ENCODE measurements around the gene BRINP3. TPM values are rescaled to one million over a fixed set of nuclear protein-coding genes. Genes with fewer than 3 reads are reported as not detected.

BRINP3 gene
- total RNA-seq, 4 donors from 2014 or later, result 0.19 TPM; not detected in 3

- ATAC-seq (ENCODE audit: low FRiP score) (no peak), DNase-seq (ENCODE audit: low spot score) (no peak)
- TF ChIP-seq CTCF (IDR thresholded peaks at IDR 0.05), result no peak
These were observed 164.9 kb downstream of the BRINP3 start for GRCh38 chr1:190312763-190313162.

- no peak for TF ChIP-seq CTCF (IDR thresholded peaks at IDR 0.05)
- DNase-seq (ENCODE audit: low spot score), result no peak
These were observed 174.2 kb downstream of the BRINP3 start for GRCh38 chr1:190303501-190303900.

GRCh38 chr1:190296453-190296852 lies 181.2 kb downstream of the BRINP3 start:
- TF ChIP-seq CTCF (IDR thresholded peaks at IDR 0.05), result no peak
- DNase-seq (ENCODE audit: low spot score), result no peak
- no peak for ATAC-seq (ENCODE audit: low FRiP score)

More at GRCh38 chr1:190303501-190303900, 174.2 kb downstream of the BRINP3 start:
- ATAC-seq (ENCODE audit: low FRiP score), result no peak

- DNase-seq (ENCODE audit: low spot score) (no peak), ATAC-seq (ENCODE audit: low FRiP score) (no peak)
- no peak for TF ChIP-seq CTCF (IDR thresholded peaks at IDR 0.05)
These were observed 187.8 kb downstream of the BRINP3 start for GRCh38 chr1:190289897-190290296.

- TF ChIP-seq CTCF (IDR thresholded peaks at IDR 0.05), result no peak
- ATAC-seq (ENCODE audit: low FRiP score) (no peak), DNase-seq (ENCODE audit: low spot score) (no peak)
These were observed 191.6 kb downstream of the BRINP3 start for GRCh38 chr1:190286111-190286510.

- no peak for TF ChIP-seq CTCF (IDR thresholded peaks at IDR 0.05)
These were observed 200.6 kb downstream of the BRINP3 start for GRCh38 chr1:190277107-190277506.

GRCh38 chr1:190274721-190275120 lies 202.9 kb downstream of the BRINP3 start:
- no peak for TF ChIP-seq CTCF (IDR thresholded peaks at IDR 0.05)
- DNase-seq (ENCODE audit: low spot score) (no peak), ATAC-seq (ENCODE audit: low FRiP score) (no peak)

More at GRCh38 chr1:190277107-190277506, 200.6 kb downstream of the BRINP3 start:
- DNase-seq (ENCODE audit: low spot score) (no peak), ATAC-seq (ENCODE audit: low FRiP score) (no peak)
